ENCODE results near the gene PPM1F. TPM values are rescaled to one million over a fixed set of nuclear protein-coding genes. Genes with fewer than 3 reads are reported as not detected.

PPM1F gene
- total RNA-seq, 1 donor from 2014 or later: 22.7 TPM

- DNase-seq (ENCODE audit: low spot score, unreplicated experiment): no peak
- Mint-ChIP-seq H3K27ac (no peak overlapping the region), H3K9me3 (ENCODE audit: low read depth) (no peaks in the 10 kb centered on the region), H3K4me3 (ENCODE audit: low read depth) (no peak overlapping the region), H3K4me1 (ENCODE audit: low read depth) (peaks cover 2% of the 10 kb centered on the region), H3K27me3 (peaks cover 53% of the 10 kb centered on the region), H3K36me3 (ENCODE audit: insufficient read depth) (no peaks in the 10 kb centered on the region)
- no peak for TF ChIP-seq CTCF (IDR thresholded peaks at IDR 0.05; ENCODE audit: unreplicated experiment)
Observed at GRCh38 chr22:21995660-21996059, 43.0 kb upstream of the PPM1F start.

- Mint-ChIP-seq H3K27me3 (peaks cover 52% of the 10 kb centered on the region), H3K36me3 (ENCODE audit: insufficient read depth) (no peaks in the 10 kb centered on the region), H3K27ac (no peak overlapping the region), H3K4me3 (ENCODE audit: low read depth) (no peak overlapping the region), H3K9me3 (ENCODE audit: low read depth) (no peaks in the 10 kb centered on the region), H3K4me1 (ENCODE audit: low read depth) (peaks cover 3% of the 10 kb centered on the region)
- TF ChIP-seq CTCF (IDR thresholded peaks at IDR 0.05; ENCODE audit: unreplicated experiment): no peak
- DNase-seq (ENCODE audit: low spot score, unreplicated experiment): no peak
Observed at GRCh38 chr22:21994881-21995444, 42.3 kb upstream of the PPM1F start.

- DNase-seq (ENCODE audit: low spot score, unreplicated experiment): no peak
- no peaks in the 10 kb centered on the region for H3K36me3 Mint-ChIP-seq (ENCODE audit: insufficient read depth)
- TF ChIP-seq CTCF (IDR thresholded peaks at IDR 0.05; ENCODE audit: unreplicated experiment): no peak
- peaks cover 7% of the 10 kb centered on the region for H3K4me1 Mint-ChIP-seq (ENCODE audit: low read depth)
- peaks cover 40% of the 10 kb centered on the region for H3K27me3 Mint-ChIP-seq
- no peaks in the 10 kb centered on the region for H3K9me3 Mint-ChIP-seq (ENCODE audit: low read depth)
- no peak overlapping the region for H3K4me3 Mint-ChIP-seq (ENCODE audit: low read depth)
- no peak overlapping the region for H3K27ac Mint-ChIP-seq
Observed at GRCh38 chr22:21992593-21993237, 40.1 kb upstream of the PPM1F start.

GRCh38 chr22:21991774-21992173 lies 39.1 kb upstream of the PPM1F start:
- no peak overlapping the region for H3K27ac Mint-ChIP-seq
- peaks cover 40% of the 10 kb centered on the region for H3K27me3 Mint-ChIP-seq
- no peaks in the 10 kb centered on the region for H3K36me3 Mint-ChIP-seq (ENCODE audit: insufficient read depth)
- H3K4me3 Mint-ChIP-seq (ENCODE audit: low read depth): no peak overlapping the region
- no peak for DNase-seq (ENCODE audit: low spot score, unreplicated experiment)
- H3K9me3 Mint-ChIP-seq (ENCODE audit: low read depth): no peaks in the 10 kb centered on the region
- H3K4me1 Mint-ChIP-seq (ENCODE audit: low read depth): peaks cover 7% of the 10 kb centered on the region
- no peak for TF ChIP-seq CTCF (IDR thresholded peaks at IDR 0.05; ENCODE audit: unreplicated experiment)

GRCh38 chr22:21991304-21991596 lies 38.6 kb upstream of the PPM1F start:
- Mint-ChIP-seq H3K4me1 (ENCODE audit: low read depth) (peaks cover 7% of the 10 kb centered on the region), H3K27ac (no peak overlapping the region), H3K27me3 (peaks cover 40% of the 10 kb centered on the region), H3K9me3 (ENCODE audit: low read depth) (no peaks in the 10 kb centered on the region), H3K36me3 (ENCODE audit: insufficient read depth) (no peaks in the 10 kb centered on the region), H3K4me3 (ENCODE audit: low read depth) (no peak overlapping the region)
- no peak for DNase-seq (ENCODE audit: low spot score, unreplicated experiment)
- no peak for TF ChIP-seq CTCF (IDR thresholded peaks at IDR 0.05; ENCODE audit: unreplicated experiment)
